RWPE1 (cell line): Measurements from ENCODE around the gene ROR1.

ENCODE experiments used
- CTCF ChIA-PET: fragments of 350-600 bp; sonication (Branson Sonifier 250); formaldehyde crosslinking; extraction: SDS; loops from one replicate; lab custom pipeline; 2021; lab: Yijun Ruan, JAX
- POLR2A ChIA-PET: fragments of 400-600 bp; formaldehyde crosslinking; extraction: SDS; loops from one replicate; lab custom pipeline; 2020; ENCODE audit warnings: antibody characterized with exemption; ENCODE audit not compliant: low non-redundant PET; lab: Yijun Ruan, JAX
- DNase-seq: peaks from one replicate; pipeline ENCODE4 v3.0.0; 2012; ENCODE audit warnings: low spot score
- H3K27ac ChIP-seq: fragments of 450-650 bp; 2 replicates; pipeline ENCODE4 v1.5.1; 2017
- TF ChIP-seq, protein P1 (sequence below): fragments of 450-650 bp; conservative IDR thresholded peaks from 2 replicates; pipeline ENCODE4 v1.5.1; 2017; ENCODE audit warnings: low read depth, mild to moderate bottlenecking

ROR1 gene

DNA sequence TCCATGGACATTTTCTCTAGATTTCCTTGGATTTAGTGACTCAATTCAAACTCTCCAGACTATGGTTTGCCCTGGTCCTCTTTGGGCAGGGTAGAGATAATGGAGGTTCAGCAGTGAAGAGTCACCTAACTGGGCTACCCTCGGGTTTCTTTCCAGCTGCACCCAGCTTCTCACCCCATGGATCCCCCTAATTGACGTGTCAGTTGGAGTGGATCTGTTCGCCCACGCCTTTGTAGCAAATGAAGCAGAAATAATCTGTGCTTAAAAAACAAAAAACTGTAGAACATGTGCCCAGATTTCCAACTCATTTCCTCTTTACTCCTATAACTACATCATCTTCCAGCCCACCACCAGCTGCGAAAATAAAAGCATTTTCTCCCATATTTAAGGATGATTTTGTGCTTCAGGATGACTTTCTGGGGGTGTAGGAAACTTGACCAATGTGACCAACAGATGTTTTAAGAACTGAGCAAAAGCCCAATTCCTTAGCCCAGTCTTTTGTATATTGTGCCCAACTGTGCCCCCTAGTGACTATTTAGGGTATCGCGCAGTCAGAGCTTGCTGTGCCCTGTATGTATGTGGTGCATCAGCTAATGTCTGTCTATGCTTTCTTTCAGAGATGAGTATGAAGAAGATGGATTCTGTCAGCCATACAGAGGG lies 363.1 kb downstream of the ROR1 start:
- TF ChIP-seq, protein P1, sequence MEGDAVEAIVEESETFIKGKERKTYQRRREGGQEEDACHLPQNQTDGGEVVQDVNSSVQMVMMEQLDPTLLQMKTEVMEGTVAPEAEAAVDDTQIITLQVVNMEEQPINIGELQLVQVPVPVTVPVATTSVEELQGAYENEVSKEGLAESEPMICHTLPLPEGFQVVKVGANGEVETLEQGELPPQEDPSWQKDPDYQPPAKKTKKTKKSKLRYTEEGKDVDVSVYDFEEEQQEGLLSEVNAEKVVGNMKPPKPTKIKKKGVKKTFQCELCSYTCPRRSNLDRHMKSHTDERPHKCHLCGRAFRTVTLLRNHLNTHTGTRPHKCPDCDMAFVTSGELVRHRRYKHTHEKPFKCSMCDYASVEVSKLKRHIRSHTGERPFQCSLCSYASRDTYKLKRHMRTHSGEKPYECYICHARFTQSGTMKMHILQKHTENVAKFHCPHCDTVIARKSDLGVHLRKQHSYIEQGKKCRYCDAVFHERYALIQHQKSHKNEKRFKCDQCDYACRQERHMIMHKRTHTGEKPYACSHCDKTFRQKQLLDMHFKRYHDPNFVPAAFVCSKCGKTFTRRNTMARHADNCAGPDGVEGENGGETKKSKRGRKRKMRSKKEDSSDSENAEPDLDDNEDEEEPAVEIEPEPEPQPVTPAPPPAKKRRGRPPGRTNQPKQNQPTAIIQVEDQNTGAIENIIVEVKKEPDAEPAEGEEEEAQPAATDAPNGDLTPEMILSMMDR, result peak; percentile 91
- CTCF ChIA-PET, result interaction anchor here (0.5 to 2.1 kb wide), 20 partner anchors 9 to 1052 kb away, joined by 3 to 22 read pairs (median 4); partner anchors contain the start of gene ROR1

DNA sequence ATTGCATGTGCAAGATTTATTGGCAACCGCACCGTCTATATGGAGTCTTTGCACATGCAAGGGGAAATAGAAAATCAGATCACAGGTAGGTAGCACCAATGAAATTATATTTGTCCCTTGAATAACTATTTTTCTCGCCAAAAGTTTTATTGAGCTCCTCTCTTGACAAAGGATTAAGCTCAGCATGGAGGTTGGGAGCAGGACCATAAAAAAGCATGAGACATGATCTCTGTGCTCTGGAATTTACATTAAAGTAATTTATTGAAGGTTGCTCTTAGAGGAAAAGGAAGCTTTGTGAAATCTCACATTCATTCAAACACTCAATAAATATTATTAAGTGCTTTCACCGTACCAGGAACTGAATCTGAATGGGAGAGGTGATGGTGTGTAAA lies 363.6 kb downstream of the ROR1 start:
- no peak for DNase-seq
- H3K27ac ChIP-seq, result no peak overlapping the region
- ChIA-PET POLR2A (no interaction called here), CTCF (interaction anchor here (0.5 to 2.1 kb wide), 17 partner anchors 8 to 521 kb away, joined by 3 to 22 read pairs (median 4); partner anchors contain the start of gene ROR1)
- TF ChIP-seq, protein P1, result peak; percentile 64

More for the DNA sequence above, 363.1 kb downstream of the ROR1 start:
- DNase-seq, result peak; percentile 62
- peak overlapping the region; percentile 33; the same call in 1 of the 2 replicates for H3K27ac ChIP-seq
- POLR2A ChIA-PET, result no interaction called here

DNA sequence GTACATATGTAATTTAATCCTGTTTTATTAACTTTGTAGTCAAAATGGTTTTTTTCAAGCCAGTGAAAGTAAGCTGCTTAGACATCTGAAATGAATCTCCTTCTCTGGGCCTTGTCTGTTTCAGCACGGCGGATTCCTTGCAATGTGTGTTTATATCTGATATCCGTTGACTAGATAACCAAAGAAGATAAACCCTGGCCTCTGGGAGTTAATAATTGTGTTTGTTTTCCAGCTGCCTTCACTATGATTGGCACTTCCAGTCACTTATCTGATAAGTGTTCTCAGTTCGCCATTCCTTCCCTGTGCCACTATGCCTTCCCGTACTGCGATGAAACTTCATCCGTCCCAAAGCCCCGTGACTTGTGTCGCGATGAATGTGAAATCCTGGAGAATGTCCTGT lies 366.1 kb downstream of the ROR1 start:
- TF ChIP-seq, protein P1, result no peak
- ChIA-PET POLR2A (no interaction called here), CTCF (no interaction called here)
- no peak for DNase-seq
- H3K27ac ChIP-seq, result no peak overlapping the region

DNA sequence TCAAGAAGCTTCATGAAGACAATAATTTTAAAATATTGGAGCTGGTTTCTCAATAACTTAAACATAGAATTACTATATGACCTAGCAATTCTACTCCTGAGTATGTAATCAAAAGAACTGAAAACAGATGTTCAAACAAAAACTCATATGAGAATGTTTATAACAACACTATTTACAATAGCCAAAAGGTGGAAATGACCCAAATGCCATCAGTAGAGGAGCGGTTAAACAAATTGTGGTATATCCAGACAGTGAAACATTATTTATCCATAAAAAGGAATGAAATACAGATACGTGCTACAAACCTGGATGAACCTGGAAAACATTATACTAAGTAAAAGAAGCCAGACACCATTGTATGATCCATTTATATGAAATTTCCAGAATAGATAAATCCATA lies 366.8 kb downstream of the ROR1 start:
- ChIA-PET POLR2A (no interaction called here), CTCF (no interaction called here)
- H3K27ac ChIP-seq, result no peak overlapping the region
- DNase-seq, result no peak
- TF ChIP-seq, protein P1, result no peak

- POLR2A ChIA-PET, result interaction anchor here (0.6 kb wide), 1 partner anchor 1265 kb away, joined by 3 read pairs; no protein-coding TSS in a partner anchor
- TF ChIP-seq, protein P1, result no peak
- H3K27ac ChIP-seq, result no peak overlapping the region
- CTCF ChIA-PET, result interaction anchor here (0.8 kb wide), 1 partner anchor 63 kb away, joined by 5 read pairs; no protein-coding TSS in a partner anchor
- no peak for DNase-seq
Observed at GRCh38 chr1:64147045-64147724, 373.4 kb downstream of the ROR1 start.

DNA sequence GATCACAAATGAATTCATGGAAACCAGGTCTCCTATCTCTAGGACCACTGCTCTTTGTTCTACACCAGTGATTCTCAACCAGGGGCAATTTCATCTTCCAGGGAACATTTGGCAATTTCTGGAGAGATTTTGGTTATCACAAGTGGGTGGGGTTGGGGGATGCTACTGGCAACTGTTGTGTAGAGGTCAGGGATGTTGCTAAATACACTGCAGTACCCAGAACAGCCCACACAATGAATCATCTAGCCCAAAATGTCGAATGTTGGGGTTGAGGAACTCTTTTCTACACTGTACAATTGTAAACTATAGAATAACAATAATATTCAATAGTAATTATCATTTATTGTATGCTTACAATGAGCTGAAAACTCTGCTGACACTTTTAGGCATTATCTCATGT lies 373.9 kb downstream of the ROR1 start:
- TF ChIP-seq, protein P1, result no peak
- no peak for DNase-seq
- ChIA-PET POLR2A (no interaction called here), CTCF (interaction anchor here (0.8 kb wide), 1 partner anchor 63 kb away, joined by 5 read pairs; no protein-coding TSS in a partner anchor)
- H3K27ac ChIP-seq, result no peak overlapping the region
